T-helper 17 cell (primary cell): Measurements from ENCODE around the gene NUP98. TPM values are rescaled to one million over a fixed set of nuclear protein-coding genes. Genes with fewer than 3 reads are reported as not detected.
"Not testable (repeated sequence)": the region's sequence is repeated elsewhere in the genome, so short reads cannot be mapped to it uniquely, and the experiment has no call there.

Experiments used
- ATAC-seq: fragments of 150-1000 bp; cut with Tn5 transposase; 2 replicates; pipeline ENCODE4 v1.10.0; 2021; ENCODE audit warnings: mild to moderate bottlenecking, moderate library complexity
- DNase-seq, 3 donors: peaks; one replicate each; pipeline versions ENCODE4 v3.0.0 to v3.0.0-alpha.2; 2020 to 2021
- H3K9me3 ChIP-seq: one replicate; pipeline ENCODE4 v1.7.0; 2013; ENCODE audit warnings: low read length, mild to moderate bottlenecking; ENCODE audit not compliant: control insufficient read depth, poor library complexity, severe bottlenecking
- H3K27ac Mint-ChIP-seq: one replicate; pipeline ENCODE4 v1.8.0; 2022; ENCODE audit warnings: mild to moderate bottlenecking, moderate library complexity, mixed read lengths
- H3K27me3 Mint-ChIP-seq: one replicate; pipeline ENCODE4 v1.8.0; 2022; ENCODE audit warnings: mixed read lengths
- H3K36me3 Mint-ChIP-seq: one replicate; pipeline ENCODE4 v1.8.0; 2022; ENCODE audit warnings: low read depth, mixed read lengths
- H3K4me1 Mint-ChIP-seq: one replicate; pipeline ENCODE4 v1.8.0; 2022; ENCODE audit warnings: mild to moderate bottlenecking, mixed read lengths
- H3K4me3 Mint-ChIP-seq: one replicate; pipeline ENCODE4 v1.8.0; 2022; ENCODE audit warnings: mild to moderate bottlenecking, moderate library complexity, mixed read lengths
- total RNA-seq, 4 donors: library from RNA in 2 of 4; stranded (reverse) in 2 of 4; gene quantifications; one replicate each; pipeline ENCODE4 v1.2.3 and lab custom pipeline; 2022 to 2026

Gene NUP98
- total RNA-seq, 2 donors from 2014 or later: 120 to 128 TPM

DNA sequence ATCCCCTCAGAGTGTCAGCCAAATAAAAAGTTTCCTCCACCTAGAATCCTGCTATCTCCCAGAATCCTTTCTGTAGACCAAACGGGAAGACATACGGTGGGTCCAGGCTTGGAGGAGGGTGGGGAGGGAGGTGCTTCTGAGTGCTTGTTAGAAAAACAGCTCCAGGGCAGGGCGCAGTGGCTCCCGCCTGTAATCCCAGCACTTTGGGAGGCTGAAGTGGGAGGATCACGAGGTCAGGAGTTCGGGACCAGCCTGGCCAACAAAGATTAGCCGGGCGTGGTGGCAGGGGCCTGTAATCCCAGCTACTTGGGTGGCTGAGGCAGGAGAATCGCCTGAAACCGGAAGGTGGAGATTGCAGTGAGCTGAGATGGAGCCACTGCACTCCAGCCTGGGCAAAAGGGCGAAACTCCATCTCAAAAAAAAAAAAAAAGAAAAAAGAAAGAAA, 154.2 kb downstream of the NUP98 start:
- H3K4me1 Mint-ChIP-seq: peaks cover 12% of the 10 kb centered on the region
- H3K9me3 ChIP-seq, ATAC-seq, H3K4me3 Mint-ChIP-seq, DNase-seq, H3K27ac Mint-ChIP-seq, H3K36me3 Mint-ChIP-seq: not testable (repeated sequence)
- peaks cover 66% of the 10 kb centered on the region for H3K27me3 Mint-ChIP-seq

DNA sequence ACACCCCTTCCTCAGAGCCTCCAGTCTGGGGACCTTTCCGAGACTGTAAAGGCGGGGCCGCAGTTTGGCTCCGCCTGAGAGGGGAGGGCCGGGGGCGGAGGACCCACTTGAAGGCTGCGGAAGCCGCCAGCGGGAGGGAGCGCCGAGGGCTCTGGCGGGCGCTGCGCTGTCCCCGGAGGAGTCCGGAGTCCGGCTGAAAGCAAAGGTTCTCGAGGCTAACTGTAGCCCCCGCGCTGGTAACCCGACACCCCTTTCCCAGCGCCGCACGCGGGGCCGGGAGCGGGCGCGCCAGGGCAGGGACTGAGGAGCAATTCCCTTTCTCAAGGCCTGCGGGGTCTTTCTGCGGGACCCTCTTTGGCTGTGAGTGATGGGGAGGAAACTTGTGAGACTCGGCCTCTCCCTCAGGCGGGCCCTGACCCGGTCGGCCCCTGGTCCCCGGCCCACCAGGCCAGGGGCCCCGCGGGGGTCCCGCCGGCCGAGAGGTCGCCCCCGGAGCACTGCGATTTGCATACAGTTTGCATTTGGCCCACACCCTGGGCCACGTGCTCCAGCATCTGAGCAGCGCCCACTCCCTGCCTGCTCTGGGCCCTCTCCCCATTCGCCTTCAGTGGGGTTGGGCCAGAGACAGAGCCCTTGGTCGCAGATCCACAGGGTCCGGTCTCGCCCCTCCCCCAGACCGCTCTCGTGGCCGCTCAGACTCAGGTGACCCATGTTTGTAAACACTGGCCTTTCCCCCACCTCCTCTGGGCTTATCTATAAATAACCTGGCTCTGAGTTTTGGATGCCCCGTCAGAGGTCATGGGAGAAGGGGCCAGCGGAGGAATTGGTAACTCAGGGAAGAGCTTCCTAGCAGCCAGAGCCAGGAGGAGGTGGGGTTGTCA, 155.0 kb downstream of the NUP98 start:
- H3K27ac Mint-ChIP-seq: no peak overlapping the region
- peaks cover 60% of the 10 kb centered on the region for H3K27me3 Mint-ChIP-seq
- H3K9me3 ChIP-seq: no peaks in the 10 kb centered on the region

DNA sequence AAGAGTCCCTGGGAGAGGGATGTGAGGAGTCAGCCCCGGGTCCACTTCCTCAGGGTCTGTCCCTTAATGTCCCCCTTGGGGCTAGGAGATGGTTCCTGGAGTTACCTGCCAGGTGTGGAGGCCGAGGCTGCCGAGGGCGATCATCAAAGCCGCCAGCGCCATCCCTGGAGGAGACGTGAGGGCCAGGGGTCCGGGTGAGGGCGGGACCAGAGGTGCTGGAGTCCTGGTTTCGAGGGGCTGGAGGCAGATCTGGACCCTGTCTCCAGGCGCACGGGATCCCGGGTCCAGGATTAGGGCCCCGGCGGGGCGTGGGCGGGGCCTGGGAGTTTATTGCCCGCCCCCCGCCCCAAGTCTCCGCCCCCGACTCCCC, 155.7 kb downstream of the NUP98 start, which contains the start of gene ART5:
Gene ART5, minus strand, starts transcription at position 292 of the 370 bp plus-strand sequence. Its CDS starts 130 bp downstream, at position 162.
- ATAC-seq (no peak), DNase-seq (no peak)
- H3K27me3 Mint-ChIP-seq: peaks cover 62% of the 10 kb centered on the region
- peak within 1 kb of the TSS; percentile 67 for H3K27ac Mint-ChIP-seq
- no peaks in the 10 kb centered on the region for H3K9me3 ChIP-seq
- H3K4me3 Mint-ChIP-seq: peak within 1 kb of the TSS; percentile 86
- peaks cover 12% of the 10 kb centered on the region for H3K4me1 Mint-ChIP-seq
- peaks cover 7% of the 10 kb centered on the region for H3K36me3 Mint-ChIP-seq

More for the DNA sequence above, 155.0 kb downstream of the NUP98 start:
- DNase-seq: peak; percentile 40 to 67 (median 63)
- H3K36me3 Mint-ChIP-seq: peaks cover 7% of the 10 kb centered on the region
- H3K4me1 Mint-ChIP-seq: peaks cover 12% of the 10 kb centered on the region
- ATAC-seq: peak; percentile 97
- peak overlapping the region; percentile 86 for H3K4me3 Mint-ChIP-seq

DNA sequence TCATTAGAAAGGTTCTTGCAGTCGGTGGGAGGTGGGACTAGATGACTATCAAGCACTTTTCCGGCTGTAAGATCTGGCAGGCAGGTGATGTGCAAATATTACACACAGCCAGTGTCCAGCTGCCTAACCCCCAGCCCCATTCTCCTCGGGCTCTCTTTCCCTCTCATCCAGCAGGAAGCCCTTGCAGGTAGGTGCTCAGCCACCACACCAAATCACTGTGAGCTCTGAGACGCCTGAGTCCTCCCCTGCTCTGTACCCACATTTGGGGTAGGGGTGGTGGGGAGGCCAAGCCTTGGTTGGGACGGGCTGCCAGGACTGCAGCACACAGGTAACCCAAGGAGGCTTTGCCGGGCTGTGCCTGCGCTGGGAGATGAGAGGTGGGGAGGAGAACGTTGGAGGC, 156.2 kb downstream of the NUP98 start:
- no peaks in the 10 kb centered on the region for H3K9me3 ChIP-seq
- Mint-ChIP-seq H3K27ac (peak overlapping the region; percentile 67), H3K4me3 (peak overlapping the region; percentile 82), H3K36me3 (peaks cover 11% of the 10 kb centered on the region), H3K27me3 (peaks cover 62% of the 10 kb centered on the region), H3K4me1 (peaks cover 14% of the 10 kb centered on the region)
- ATAC-seq: no peak
- no peak for DNase-seq

DNA sequence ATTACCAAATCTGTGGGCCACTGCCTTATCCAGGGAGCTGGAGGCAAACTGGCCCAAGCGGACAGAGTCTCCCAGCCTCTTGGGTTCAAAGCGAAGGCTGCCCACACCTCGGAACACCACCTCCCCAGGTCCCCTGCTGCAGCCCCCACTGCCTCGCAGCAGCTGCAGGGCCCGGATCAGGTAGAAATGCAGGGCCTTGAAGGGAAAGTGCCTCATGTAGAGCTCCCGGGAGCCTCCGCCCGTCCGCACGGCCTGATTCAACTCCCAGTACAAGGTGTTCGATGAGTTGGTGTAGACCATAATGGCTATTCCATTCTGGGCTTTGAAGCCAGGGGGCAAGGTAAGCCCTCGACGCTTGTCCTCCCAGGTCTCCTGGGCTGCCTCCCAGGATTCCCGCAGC, 157.5 kb downstream of the NUP98 start:
- DNase-seq (no peak), ATAC-seq (no peak)
- Mint-ChIP-seq H3K27ac (no peak overlapping the region), H3K4me3 (no peak overlapping the region), H3K4me1 (peaks cover 14% of the 10 kb centered on the region), H3K36me3 (peaks cover 11% of the 10 kb centered on the region), H3K27me3 (peaks cover 56% of the 10 kb centered on the region)
- no peaks in the 10 kb centered on the region for H3K9me3 ChIP-seq

DNA sequence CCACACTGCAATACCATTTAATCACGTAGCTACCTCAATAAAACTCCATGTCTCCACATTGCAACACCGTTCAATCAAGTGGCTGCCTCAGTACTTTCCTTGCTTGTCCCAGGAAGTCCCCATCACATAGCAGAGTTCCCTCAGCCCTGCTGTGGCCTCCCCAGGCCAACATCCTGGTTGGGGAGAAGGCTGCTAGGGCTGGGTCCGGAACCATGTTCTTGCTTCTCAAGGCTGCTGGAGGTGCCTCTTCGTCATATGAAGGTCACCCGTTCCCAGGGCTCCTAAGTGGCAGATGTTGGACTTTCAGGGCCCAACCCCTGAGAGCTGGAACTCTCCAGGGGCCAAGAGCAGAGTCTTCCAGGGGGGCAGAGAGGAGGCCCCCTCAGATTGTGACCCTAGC, 158.8 kb downstream of the NUP98 start:
- Mint-ChIP-seq H3K27ac (no peak overlapping the region), H3K36me3 (peaks cover 8% of the 10 kb centered on the region), H3K4me1 (peaks cover 16% of the 10 kb centered on the region), H3K27me3 (peaks cover 49% of the 10 kb centered on the region), H3K4me3 (no peak overlapping the region)
- DNase-seq: no peak
- no peak for ATAC-seq
- no peaks in the 10 kb centered on the region for H3K9me3 ChIP-seq

DNA sequence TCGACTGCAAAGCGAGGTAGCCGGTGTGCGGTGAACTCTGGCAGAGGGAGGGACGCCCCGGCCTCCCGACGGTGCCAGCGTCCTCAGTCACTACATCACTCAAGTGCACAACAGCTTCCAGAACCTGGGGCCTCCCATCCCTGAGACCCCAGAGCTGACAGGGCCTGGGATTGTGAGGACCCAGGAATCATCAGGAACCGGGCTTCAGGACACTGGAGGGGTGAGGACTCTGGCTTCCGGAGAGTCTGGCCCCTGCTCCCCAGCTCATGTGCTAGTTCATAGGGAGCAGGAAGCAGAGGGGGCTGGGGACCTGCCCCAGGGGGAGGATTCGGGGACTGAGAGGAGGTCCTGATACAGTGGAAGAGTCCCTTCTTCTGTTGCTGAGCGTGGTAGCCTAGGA, 160.2 kb downstream of the NUP98 start:
- Mint-ChIP-seq H3K36me3 (peaks cover 8% of the 10 kb centered on the region), H3K27ac (no peak overlapping the region), H3K27me3 (peaks cover 46% of the 10 kb centered on the region), H3K4me1 (peaks cover 14% of the 10 kb centered on the region), H3K4me3 (no peak overlapping the region)
- no peaks in the 10 kb centered on the region for H3K9me3 ChIP-seq
- DNase-seq (no peak), ATAC-seq (no peak)

DNA sequence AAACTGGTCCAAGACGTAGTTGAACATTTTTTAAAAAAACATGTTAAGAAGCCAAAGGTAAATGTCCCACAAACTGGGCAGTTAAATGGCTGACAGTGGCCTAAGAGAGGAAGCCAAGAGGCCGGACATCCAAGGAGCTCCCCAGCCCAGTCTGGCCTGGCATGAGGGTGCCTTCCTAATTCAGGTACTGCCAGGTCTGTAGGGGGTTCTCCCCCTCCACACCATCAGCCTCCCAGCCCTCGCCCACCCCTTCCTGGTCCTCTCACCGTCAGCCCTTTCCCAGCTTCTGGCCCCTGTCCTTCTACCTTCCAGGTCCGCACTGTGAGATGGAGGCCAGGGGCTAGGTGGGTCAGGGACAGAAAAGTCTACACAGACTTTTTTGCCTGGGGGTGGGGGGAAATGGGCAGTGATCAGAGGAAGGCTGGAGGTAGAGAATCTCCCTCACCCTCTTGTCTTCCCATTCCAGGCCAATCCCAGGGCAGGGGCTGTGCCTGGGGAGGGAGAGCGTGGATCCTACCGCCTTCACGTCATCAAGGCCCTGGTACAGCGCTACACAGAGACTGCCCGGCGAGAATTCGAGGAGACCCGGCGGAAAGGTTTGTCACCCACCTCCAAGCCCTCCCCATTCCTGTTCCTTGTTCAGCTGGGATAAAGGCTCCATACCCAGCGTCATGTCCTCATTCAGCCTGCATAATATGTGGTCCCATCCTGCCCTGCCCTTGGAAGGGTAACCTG, 161.5 kb downstream of the NUP98 start:
- H3K4me3 Mint-ChIP-seq: no peak overlapping the region
- peaks cover 41% of the 10 kb centered on the region for H3K27me3 Mint-ChIP-seq
- ATAC-seq (no peak), DNase-seq (no peak)
- H3K36me3 Mint-ChIP-seq: peaks cover 5% of the 10 kb centered on the region
- H3K4me1 Mint-ChIP-seq: peaks cover 10% of the 10 kb centered on the region
- H3K9me3 ChIP-seq: no peaks in the 10 kb centered on the region
- no peak overlapping the region for H3K27ac Mint-ChIP-seq

DNA sequence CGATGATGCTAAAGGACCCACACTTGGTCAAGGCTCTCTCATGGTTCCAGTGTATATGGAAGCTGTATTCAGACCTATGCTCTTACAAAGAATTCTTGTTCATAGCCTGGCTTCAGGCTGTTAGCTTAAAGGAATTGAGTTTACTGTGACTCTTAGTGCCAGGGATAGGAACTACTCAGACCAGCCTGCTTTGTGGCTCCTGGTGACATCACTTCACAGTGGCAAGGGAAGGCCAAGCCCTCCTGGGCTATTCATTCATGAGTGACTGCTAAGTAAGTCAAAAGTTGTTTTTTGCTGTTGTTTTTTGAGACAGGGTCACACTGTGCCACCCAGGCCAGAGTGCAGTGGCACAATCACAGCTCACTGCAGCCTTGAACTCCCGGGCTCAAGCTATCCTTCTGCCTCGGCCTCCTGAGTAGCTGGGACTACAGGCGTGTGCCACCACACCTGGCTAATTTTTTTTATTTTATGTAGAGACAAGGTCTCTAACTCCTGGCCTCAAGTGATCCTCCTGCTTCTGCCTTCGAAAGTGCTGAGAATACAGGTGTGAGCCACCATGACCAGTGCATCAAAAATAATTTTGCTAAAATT, 165.2 kb downstream of the NUP98 start:
- H3K27ac Mint-ChIP-seq: no peak overlapping the region
- no peak for ATAC-seq
- peaks cover 4% of the 10 kb centered on the region for H3K36me3 Mint-ChIP-seq

DNA sequence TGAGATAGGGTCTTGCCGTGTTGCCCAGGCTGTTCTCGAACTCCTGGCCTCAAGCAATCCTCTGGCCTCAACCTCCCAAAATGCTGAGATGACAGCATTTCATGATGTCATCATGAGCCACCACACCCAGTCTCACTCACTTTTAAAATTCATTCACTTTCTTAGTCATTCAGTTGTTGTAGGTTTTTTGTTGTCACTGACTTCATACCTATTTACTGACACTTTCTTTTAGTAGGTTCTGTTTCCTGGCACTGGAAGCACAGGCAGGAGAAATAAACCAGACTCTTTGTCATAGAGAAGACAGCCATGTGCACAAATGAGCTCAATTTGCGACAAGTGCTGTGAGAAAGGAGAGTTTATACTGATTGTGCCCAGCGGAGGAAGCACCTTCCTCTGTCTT, 166.0 kb downstream of the NUP98 start:
- ATAC-seq: no peak
- Mint-ChIP-seq H3K4me1 (peaks cover 12% of the 10 kb centered on the region), H3K4me3 (no peak overlapping the region), H3K27me3 (peaks cover 20% of the 10 kb centered on the region), H3K36me3 (peaks cover 2% of the 10 kb centered on the region), H3K27ac (no peak overlapping the region)
- no peaks in the 10 kb centered on the region for H3K9me3 ChIP-seq
- DNase-seq: no peak

More for the DNA sequence above, 165.2 kb downstream of the NUP98 start:
- H3K9me3 ChIP-seq: no peaks in the 10 kb centered on the region
- peaks cover 21% of the 10 kb centered on the region for H3K27me3 Mint-ChIP-seq
- H3K4me3 Mint-ChIP-seq: no peak overlapping the region
- no peak for DNase-seq
- H3K4me1 Mint-ChIP-seq: peaks cover 10% of the 10 kb centered on the region

DNA sequence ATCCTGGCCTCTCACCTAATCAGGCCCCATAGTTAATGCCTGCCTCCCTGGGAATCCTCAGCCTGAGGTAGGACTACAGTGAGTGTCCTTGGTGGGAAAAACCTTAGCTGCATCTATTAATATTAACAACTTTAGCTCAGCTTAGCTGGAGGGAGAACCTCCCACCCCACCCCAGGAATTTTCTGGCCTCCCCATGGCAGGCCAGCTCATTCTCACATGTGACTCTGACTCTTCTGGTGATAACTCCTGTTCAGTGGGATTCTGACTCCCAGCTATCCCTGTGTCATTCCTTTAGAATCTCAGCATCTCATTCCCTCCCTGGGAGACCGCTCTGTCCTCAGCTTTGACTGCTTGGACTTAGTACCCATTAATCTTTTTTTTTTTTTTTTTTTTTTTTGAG, 170.1 kb downstream of the NUP98 start:
- Mint-ChIP-seq H3K27me3 (peaks cover 5% of the 10 kb centered on the region), H3K36me3 (no peaks in the 10 kb centered on the region), H3K4me3 (no peak overlapping the region), H3K4me1 (peaks cover 6% of the 10 kb centered on the region), H3K27ac (no peak overlapping the region)
- no peak for ATAC-seq
- H3K9me3 ChIP-seq: no peaks in the 10 kb centered on the region
- no peak for DNase-seq

DNA sequence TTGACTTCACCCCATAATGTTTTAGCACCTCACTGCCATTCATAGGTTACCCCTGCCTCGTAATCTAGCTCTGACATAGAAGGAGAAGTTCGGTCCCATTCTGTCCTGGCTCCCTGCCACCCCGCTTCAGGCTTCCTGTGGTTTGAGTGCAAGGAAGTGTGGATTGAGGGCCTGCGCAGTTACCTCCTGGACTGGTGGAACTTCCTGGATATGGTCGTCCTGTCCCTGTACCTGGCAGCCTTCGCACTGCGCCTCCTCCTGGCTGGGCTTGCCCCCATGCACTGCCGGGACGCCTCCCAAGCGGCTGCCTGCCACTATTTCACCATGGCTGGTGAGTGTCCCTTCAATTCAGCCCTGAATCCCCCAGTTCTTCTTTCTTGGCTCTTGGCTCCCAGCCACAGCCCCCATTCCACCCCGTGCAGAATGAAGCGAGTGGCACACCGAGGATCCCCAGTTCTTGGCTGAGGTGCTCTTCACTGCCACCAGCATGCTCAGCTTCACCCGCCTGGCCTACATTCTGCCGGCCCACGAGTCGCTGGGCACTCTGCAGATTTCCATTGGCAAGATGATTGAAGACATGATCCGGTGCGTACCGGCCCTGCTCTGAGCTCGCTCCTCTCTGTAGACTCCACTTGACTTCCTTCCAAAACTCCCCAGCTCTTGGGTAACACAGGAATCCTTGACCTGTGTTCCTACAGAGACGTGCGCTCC, 170.9 kb downstream of the NUP98 start:
- Mint-ChIP-seq H3K36me3 (peaks cover 2% of the 10 kb centered on the region), H3K4me3 (no peak overlapping the region), H3K27ac (no peak overlapping the region), H3K4me1 (peaks cover 11% of the 10 kb centered on the region), H3K27me3 (peaks cover 5% of the 10 kb centered on the region)
- ATAC-seq (no peak), DNase-seq (no peak)
- no peaks in the 10 kb centered on the region for H3K9me3 ChIP-seq
